Measurements from ENCODE around the gene SIPA1. TPM values are rescaled to one million over a fixed set of nuclear protein-coding genes. Genes with fewer than 3 reads are reported as not detected.

Gene SIPA1
- total and polyA plus RNA-seq, 2 of the 13 experiments (the other 11 are each of a cell fraction or from before 2014, with no cell fraction given): 5.8 to 7.7 TPM

DNA sequence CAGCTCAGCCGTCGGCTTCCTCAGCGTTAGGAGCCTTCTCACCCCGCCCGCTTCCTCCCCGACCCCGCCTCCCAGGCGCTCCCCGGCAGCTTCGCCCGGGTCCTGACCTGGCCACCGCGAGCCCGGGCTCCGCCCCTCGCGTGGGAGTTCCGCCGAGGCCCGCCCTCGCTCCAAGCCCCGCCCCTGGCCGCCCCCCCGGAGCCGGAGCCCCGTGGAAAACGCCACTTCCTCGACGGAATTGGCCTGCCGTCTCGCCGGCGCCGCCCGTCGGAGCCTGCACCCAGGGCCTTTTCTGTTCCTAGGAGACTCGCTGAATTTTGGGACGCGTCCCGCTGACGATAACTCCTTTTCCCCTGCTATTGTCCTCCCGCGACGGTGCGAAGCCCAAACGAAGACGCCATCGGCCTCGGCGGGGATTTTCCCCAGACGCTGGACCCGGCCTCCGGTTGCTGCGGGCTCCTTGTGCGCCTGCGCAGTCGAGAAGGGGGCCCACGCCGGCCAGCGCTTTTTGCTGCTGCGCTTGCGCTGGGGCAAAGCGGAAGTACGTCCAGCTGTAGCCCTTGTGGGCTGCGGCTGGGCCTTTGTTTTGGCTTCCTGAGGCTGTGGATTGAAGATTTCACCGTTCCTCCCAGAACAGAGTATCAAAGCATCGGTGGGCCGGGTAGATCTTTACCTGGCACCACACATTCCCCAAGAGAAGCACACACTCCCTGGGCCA lies 14.8 kb downstream of the SIPA1 start (continued):
- TF ChIP-seq, protein P1, sequence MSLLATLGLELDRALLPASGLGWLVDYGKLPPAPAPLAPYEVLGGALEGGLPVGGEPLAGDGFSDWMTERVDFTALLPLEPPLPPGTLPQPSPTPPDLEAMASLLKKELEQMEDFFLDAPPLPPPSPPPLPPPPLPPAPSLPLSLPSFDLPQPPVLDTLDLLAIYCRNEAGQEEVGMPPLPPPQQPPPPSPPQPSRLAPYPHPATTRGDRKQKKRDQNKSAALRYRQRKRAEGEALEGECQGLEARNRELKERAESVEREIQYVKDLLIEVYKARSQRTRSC (CRISPR knock-in tag; IDR thresholded peaks at IDR 0.05; ENCODE audit: low read depth): no peak
- TF ChIP-seq, protein P2, sequence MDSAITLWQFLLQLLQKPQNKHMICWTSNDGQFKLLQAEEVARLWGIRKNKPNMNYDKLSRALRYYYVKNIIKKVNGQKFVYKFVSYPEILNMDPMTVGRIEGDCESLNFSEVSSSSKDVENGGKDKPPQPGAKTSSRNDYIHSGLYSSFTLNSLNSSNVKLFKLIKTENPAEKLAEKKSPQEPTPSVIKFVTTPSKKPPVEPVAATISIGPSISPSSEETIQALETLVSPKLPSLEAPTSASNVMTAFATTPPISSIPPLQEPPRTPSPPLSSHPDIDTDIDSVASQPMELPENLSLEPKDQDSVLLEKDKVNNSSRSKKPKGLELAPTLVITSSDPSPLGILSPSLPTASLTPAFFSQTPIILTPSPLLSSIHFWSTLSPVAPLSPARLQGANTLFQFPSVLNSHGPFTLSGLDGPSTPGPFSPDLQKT (CRISPR knock-in tag; IDR thresholded peaks at IDR 0.05; ENCODE audit: borderline replicate concordance): 0 out of 2 replicates have a peak, but pooled peaks have one; percentile 48
- TF ChIP-seq NFYB (CRISPR knock-in tag; IDR thresholded peaks at IDR 0.05) (no peak; the same call in 1 of the 2 replicates), TGIF2 (CRISPR knock-in tag; IDR thresholded peaks at IDR 0.05) (0 out of 2 replicates have a peak, but pooled peaks have one; percentile 23), PHF8 (CRISPR knock-in tag; IDR thresholded peaks at IDR 0.05) (peak; percentile 86), AHR (CRISPR knock-in tag; IDR thresholded peaks at IDR 0.05) (no peak; the same call in 1 of the 2 replicates), FOSL2 (CRISPR knock-in tag; IDR thresholded peaks at IDR 0.05) (no peak), ZNF841 (CRISPR knock-in tag; IDR thresholded peaks at IDR 0.05; ENCODE audit: borderline replicate concordance) (no peak), CC2D1A (CRISPR knock-in tag; IDR thresholded peaks at IDR 0.05) (no peak)
- TF ChIP-seq, protein P3, sequence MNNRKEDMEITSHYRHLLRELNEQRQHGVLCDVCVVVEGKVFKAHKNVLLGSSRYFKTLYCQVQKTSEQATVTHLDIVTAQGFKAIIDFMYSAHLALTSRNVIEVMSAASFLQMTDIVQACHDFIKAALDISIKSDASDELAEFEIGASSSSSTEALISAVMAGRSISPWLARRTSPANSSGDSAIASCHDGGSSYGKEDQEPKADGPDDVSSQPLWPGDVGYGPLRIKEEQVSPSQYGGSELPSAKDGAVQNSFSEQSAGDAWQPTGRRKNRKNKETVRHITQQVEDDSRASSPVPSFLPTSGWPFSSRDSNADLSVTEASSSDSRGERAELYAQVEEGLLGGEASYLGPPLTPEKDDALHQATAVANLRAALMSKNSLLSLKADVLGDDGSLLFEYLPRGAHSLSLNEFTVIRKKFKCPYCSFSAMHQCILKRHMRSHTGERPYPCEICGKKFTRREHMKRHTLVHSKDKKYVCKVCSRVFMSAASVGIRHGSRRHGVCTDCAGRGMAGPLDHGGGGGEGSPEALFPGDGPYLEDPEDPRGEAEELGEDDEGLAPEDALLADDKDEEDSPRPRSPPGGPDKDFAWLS (CRISPR knock-in tag; IDR thresholded peaks at IDR 0.05; ENCODE audit: borderline replicate concordance): peak; percentile 79; the same call in 1 of the 2 replicates
- TF ChIP-seq, protein P4, sequence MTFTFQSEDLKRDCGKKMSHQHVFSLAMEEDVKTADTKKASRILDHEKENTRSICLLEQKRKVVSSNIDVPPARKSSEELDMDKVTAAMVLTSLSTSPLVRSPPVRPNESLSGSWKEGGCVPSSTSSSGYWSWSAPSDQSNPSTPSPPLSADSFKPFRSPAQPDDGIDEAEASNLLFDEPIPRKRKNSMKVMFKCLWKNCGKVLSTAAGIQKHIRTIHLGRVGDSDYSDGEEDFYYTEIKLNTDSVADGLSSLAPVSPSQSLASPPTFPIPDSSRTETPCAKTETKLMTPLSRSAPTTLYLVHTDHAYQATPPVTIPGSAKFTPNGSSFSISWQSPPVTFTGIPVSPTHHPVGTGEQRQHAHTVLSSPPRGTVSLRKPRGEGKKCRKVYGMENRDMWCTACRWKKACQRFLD (CRISPR knock-in tag; IDR thresholded peaks at IDR 0.05; ENCODE audit: borderline replicate concordance): 0 out of 2 replicates have a peak, but pooled peaks have one; percentile 61
- TF ChIP-seq, protein P5, sequence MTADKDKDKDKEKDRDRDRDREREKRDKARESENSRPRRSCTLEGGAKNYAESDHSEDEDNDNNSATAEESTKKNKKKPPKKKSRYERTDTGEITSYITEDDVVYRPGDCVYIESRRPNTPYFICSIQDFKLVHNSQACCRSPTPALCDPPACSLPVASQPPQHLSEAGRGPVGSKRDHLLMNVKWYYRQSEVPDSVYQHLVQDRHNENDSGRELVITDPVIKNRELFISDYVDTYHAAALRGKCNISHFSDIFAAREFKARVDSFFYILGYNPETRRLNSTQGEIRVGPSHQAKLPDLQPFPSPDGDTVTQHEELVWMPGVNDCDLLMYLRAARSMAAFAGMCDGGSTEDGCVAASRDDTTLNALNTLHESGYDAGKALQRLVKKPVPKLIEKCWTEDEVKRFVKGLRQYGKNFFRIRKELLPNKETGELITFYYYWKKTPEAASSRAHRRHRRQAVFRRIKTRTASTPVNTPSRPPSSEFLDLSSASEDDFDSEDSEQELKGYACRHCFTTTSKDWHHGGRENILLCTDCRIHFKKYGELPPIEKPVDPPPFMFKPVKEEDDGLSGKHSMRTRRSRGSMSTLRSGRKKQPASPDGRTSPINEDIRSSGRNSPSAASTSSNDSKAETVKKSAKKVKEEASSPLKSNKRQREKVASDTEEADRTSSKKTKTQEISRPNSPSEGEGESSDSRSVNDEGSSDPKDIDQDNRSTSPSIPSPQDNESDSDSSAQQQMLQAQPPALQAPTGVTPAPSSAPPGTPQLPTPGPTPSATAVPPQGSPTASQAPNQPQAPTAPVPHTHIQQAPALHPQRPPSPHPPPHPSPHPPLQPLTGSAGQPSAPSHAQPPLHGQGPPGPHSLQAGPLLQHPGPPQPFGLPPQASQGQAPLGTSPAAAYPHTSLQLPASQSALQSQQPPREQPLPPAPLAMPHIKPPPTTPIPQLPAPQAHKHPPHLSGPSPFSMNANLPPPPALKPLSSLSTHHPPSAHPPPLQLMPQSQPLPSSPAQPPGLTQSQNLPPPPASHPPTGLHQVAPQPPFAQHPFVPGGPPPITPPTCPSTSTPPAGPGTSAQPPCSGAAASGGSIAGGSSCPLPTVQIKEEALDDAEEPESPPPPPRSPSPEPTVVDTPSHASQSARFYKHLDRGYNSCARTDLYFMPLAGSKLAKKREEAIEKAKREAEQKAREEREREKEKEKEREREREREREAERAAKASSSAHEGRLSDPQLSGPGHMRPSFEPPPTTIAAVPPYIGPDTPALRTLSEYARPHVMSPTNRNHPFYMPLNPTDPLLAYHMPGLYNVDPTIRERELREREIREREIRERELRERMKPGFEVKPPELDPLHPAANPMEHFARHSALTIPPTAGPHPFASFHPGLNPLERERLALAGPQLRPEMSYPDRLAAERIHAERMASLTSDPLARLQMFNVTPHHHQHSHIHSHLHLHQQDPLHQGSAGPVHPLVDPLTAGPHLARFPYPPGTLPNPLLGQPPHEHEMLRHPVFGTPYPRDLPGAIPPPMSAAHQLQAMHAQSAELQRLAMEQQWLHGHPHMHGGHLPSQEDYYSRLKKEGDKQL (CRISPR knock-in tag; IDR thresholded peaks at IDR 0.05; ENCODE audit: low read depth): no peak
- TF ChIP-seq, protein P6, sequence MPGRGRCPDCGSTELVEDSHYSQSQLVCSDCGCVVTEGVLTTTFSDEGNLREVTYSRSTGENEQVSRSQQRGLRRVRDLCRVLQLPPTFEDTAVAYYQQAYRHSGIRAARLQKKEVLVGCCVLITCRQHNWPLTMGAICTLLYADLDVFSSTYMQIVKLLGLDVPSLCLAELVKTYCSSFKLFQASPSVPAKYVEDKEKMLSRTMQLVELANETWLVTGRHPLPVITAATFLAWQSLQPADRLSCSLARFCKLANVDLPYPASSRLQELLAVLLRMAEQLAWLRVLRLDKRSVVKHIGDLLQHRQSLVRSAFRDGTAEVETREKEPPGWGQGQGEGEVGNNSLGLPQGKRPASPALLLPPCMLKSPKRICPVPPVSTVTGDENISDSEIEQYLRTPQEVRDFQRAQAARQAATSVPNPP (CRISPR knock-in tag; IDR thresholded peaks at IDR 0.05): no peak
- TF ChIP-seq, protein P7, sequence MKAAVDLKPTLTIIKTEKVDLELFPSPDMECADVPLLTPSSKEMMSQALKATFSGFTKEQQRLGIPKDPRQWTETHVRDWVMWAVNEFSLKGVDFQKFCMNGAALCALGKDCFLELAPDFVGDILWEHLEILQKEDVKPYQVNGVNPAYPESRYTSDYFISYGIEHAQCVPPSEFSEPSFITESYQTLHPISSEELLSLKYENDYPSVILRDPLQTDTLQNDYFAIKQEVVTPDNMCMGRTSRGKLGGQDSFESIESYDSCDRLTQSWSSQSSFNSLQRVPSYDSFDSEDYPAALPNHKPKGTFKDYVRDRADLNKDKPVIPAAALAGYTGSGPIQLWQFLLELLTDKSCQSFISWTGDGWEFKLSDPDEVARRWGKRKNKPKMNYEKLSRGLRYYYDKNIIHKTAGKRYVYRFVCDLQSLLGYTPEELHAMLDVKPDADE (CRISPR knock-in tag; IDR thresholded peaks at IDR 0.05): no peak
